OCI-LY7 (cell line): ENCODE data around the gene CSF1R. TPM values are rescaled to one million over a fixed set of nuclear protein-coding genes. Genes with fewer than 3 reads are reported as not detected.

Experiments used
- BruUV-seq: library from RNA; stranded (reverse); fragments of 400-500 nt; replicated peaks from 2 replicates; lab custom pipeline; 2021; lab: Mats Ljungman, UMichigan
- CTCF ChIA-PET: fragments of 300-600 bp; sonication (Branson Sonifier 250); formaldehyde crosslinking; loops from one replicate; lab custom pipeline; 2022; ENCODE audit warnings: antibody characterized with exemption; ENCODE audit not compliant: unreplicated experiment; lab: Charles Lee
- POLR2A ChIA-PET: fragments of 300-600 bp; sonication (Branson Sonifier 250); formaldehyde crosslinking; loops from one replicate; lab custom pipeline; 2022; ENCODE audit warnings: antibody characterized with exemption; lab: Charles Lee
- DNase-seq: peaks from one replicate; pipeline ENCODE4 v3.0.0-alpha.2; 2015; ENCODE audit warnings: low spot score
- H2AFZ ChIP-seq: fragments of 200-600 bp; sonication (generic), shearing (Covaris generic); 2 replicates; pipeline ENCODE4 v1.6.1; 2014; ENCODE audit warnings: mild to moderate bottlenecking, antibody characterized with exemption, low read length, moderate library complexity
- H3K27ac ChIP-seq: fragments of 200-600 bp; sonication (generic); 2 replicates; pipeline ENCODE4 v1.5.1; 2014; ENCODE audit warnings: mixed run types, low read depth, mild to moderate bottlenecking, moderate library complexity, low read length, inconsistent platforms; ENCODE audit not compliant: poor library complexity, severe bottlenecking
- H3K36me3 ChIP-seq: fragments of 200-600 bp; sonication (generic); 2 replicates; pipeline ENCODE4 v1.6.1; 2014; ENCODE audit warnings: mild to moderate bottlenecking, antibody characterized with exemption, low read length, moderate library complexity, mixed read lengths; ENCODE audit not compliant: insufficient read depth
- H3K4me1 ChIP-seq: fragments of 200-600 bp; sonication (generic); 2 replicates; pipeline ENCODE4 v1.5.1; 2014; ENCODE audit warnings: mild to moderate bottlenecking, low read length; ENCODE audit not compliant: insufficient read depth, poor library complexity, severe bottlenecking
- H3K4me2 ChIP-seq: fragments of 200-600 bp; sonication (generic); 2 replicates; pipeline ENCODE4 v1.6.1; 2014; ENCODE audit warnings: mild to moderate bottlenecking, low read length
- H3K4me3 ChIP-seq: fragments of 200-600 bp; sonication (generic); 2 replicates; pipeline ENCODE4 v1.5.1; 2014; ENCODE audit warnings: mild to moderate bottlenecking, low read depth, low read length; ENCODE audit not compliant: poor library complexity, severe bottlenecking
- H3K79me2 ChIP-seq: fragments of 200-600 bp; sonication (generic); 2 replicates; pipeline ENCODE4 v1.6.1; 2016; ENCODE audit warnings: low read depth, mild to moderate bottlenecking, low read length, moderate library complexity, mixed read lengths; ENCODE audit not compliant: insufficient read depth
- H3K9me2 ChIP-seq: fragments of 200-600 bp; sonication (generic); 2 replicates; pipeline ENCODE4 v1.6.1; 2016; ENCODE audit warnings: mild to moderate bottlenecking, low read length, mixed read lengths; ENCODE audit not compliant: insufficient read depth
- H3K9me3 ChIP-seq: fragments of 200-600 bp; sonication (generic); 2 replicates; pipeline ENCODE4 v1.6.1; 2014; ENCODE audit warnings: mild to moderate bottlenecking, mixed run types, low read length, mixed read lengths
- H4K20me1 ChIP-seq: fragments of 200-600 bp; sonication (generic); 2 replicates; pipeline ENCODE4 v1.6.1; 2014; ENCODE audit warnings: mild to moderate bottlenecking, antibody characterized with exemption, low read length, moderate library complexity, mixed read lengths; ENCODE audit not compliant: insufficient read depth
- EZH2phosphoT487 ChIP-seq: fragments of 200-600 bp; sonication (generic); IDR thresholded peaks from 2 replicates; pipeline ENCODE4 v1.6.1; 2018; ENCODE audit warnings: low read depth, borderline replicate concordance, mild to moderate bottlenecking, mixed run types, antibody characterized with exemption, low read length, moderate library complexity, mixed read lengths
- intact Hi-C: fragments of 100-400 bp; cut with micrococcal nuclease; formaldehyde crosslinking; loops from one replicate; pipeline ENCODE4 v1.10.0; 2022; ENCODE audit not compliant: unreplicated experiment
- total RNA-seq, 2 experiments: library from RNA; depleted of rRNA in 1 of 2; stranded (reverse); fragments of >200 nt in 1 of 2; shearing (Covaris generic) in 1 of 2; gene quantifications; 2 replicates each; pipeline ENCODE4 v1.2.3, GENCODE V29; 2014 to 2022
- TF ChIP-seq, protein P1 (sequence below): fragments of 200-600 bp; sonication (generic); conservative IDR thresholded peaks from 2 replicates; pipeline ENCODE4 v1.5.1; 2014; ENCODE audit warnings: mild to moderate bottlenecking, antibody characterized with exemption, low read length, moderate library complexity, mixed read lengths

CSF1R gene
- total RNA-seq, 2 experiments from 2014 or later = not detected

DNA sequence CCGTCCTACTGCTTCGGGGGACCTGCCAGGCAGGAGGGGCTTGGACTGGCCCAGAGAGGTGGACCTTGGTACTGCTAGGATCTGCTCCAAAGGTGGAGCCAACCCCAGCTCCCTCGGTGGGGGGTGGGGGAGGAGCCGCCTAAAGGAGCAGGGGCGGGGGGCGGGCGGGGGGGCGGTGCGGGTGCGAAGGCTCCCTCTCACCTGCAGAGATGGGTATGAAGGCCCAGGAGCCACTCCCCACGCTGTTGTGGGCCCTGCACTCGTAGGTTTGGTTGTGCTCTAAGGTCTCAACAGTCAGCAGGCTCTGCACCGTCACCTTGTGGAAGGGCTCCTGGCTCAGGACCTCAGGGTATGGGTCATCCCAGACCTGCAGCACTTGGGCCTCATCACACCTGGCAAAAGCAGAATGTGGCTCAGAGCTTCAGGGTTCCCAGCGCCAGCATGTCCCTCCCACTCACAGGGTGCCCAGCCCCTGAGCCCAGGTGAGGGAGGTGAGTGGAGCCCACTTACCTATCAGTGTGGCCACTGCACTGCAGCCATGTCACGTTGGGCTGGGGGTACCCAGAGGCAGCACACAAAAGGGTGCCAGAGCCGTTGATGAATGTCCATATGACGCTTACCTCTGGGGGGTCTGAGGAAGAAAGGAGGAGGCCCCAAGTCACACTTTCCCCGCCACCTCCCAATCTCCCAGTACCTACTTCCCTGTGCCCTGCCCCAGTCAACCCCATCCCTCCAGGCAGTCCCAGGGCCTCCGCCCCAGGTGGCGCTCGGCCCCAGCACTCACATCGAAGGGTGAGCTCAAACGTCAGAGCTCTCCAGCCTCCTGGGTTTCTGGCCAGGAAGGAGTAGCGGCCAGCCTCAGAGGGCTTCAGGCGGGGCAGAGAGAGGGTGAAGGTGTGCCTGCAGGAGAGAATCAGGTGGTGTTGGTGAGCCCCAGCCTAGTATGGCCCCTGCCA is 16.4 kb downstream of the CSF1R start:
- H3K36me3 ChIP-seq = no peaks in the 10 kb centered on the region
- no peaks in the 10 kb centered on the region for H3K9me3 ChIP-seq
- DNase-seq = no peak
- H3K4me1 ChIP-seq = no peaks in the 10 kb centered on the region
- no peaks in the 10 kb centered on the region for H3K79me2 ChIP-seq
- H3K4me2 ChIP-seq = no peak overlapping the region
- no peak overlapping the region for H3K4me3 ChIP-seq
- no TSS peak for BruUV-seq
- TF ChIP-seq, protein P1, sequence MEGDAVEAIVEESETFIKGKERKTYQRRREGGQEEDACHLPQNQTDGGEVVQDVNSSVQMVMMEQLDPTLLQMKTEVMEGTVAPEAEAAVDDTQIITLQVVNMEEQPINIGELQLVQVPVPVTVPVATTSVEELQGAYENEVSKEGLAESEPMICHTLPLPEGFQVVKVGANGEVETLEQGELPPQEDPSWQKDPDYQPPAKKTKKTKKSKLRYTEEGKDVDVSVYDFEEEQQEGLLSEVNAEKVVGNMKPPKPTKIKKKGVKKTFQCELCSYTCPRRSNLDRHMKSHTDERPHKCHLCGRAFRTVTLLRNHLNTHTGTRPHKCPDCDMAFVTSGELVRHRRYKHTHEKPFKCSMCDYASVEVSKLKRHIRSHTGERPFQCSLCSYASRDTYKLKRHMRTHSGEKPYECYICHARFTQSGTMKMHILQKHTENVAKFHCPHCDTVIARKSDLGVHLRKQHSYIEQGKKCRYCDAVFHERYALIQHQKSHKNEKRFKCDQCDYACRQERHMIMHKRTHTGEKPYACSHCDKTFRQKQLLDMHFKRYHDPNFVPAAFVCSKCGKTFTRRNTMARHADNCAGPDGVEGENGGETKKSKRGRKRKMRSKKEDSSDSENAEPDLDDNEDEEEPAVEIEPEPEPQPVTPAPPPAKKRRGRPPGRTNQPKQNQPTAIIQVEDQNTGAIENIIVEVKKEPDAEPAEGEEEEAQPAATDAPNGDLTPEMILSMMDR = no peak
- TF ChIP-seq EZH2phosphoT487 = no peak
- no peaks in the 10 kb centered on the region for H4K20me1 ChIP-seq
- CTCF ChIA-PET = no interaction called here
- no peak overlapping the region for H3K27ac ChIP-seq
- POLR2A ChIA-PET = no interaction called here
- H3K9me2 ChIP-seq = no peaks in the 10 kb centered on the region
- no peak overlapping the region for H2AFZ ChIP-seq
- intact Hi-C loops = no loop called here

DNA sequence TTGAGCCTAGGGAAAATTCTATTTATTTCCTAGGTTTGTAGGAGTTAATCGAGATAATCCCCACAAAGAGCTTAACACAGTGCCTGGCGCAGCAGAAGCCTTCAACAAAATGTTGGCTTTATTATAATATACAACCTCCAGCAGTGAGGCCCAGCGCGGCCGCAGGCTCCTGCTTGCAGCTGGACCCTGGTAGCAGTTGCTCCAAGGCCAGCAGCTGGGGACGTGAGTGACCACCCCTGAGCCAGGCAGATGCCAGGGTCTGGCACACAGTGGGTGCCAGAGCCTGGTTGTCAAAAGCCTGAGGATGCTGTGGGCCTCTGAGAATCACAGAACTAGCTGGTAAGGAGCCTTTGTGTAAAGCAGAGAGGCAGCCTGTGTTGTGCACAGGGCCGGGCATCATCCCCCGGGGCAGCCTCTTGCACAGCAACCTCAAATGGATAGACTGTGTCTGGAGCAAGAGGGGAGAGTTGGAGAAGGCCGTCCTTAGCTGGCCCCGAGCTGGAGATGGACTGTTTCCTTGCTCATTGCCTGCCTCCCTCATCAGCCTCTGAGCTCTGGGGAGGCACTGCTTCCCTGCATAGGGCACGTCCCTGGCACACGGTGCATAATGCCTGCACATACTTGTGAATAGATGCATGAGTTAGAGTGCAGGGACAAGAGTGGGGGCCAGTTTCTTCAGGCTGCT is 17.3 kb downstream of the CSF1R start:
- H3K4me3 ChIP-seq = no peak overlapping the region
- TF ChIP-seq, protein P1 = no peak
- no peak for TF ChIP-seq EZH2phosphoT487
- no peak overlapping the region for H3K27ac ChIP-seq
- H3K36me3 ChIP-seq = no peaks in the 10 kb centered on the region
- no peaks in the 10 kb centered on the region for H3K9me3 ChIP-seq
- H3K79me2 ChIP-seq = no peaks in the 10 kb centered on the region
- H3K4me1 ChIP-seq = no peaks in the 10 kb centered on the region
- ChIA-PET POLR2A (no interaction called here), CTCF (no interaction called here)
- H2AFZ ChIP-seq = no peak overlapping the region
- intact Hi-C loops = no loop called here
- no peaks in the 10 kb centered on the region for H4K20me1 ChIP-seq
- no TSS peak for BruUV-seq
- no peaks in the 10 kb centered on the region for H3K9me2 ChIP-seq
- no peak for DNase-seq
- no peak overlapping the region for H3K4me2 ChIP-seq

DNA sequence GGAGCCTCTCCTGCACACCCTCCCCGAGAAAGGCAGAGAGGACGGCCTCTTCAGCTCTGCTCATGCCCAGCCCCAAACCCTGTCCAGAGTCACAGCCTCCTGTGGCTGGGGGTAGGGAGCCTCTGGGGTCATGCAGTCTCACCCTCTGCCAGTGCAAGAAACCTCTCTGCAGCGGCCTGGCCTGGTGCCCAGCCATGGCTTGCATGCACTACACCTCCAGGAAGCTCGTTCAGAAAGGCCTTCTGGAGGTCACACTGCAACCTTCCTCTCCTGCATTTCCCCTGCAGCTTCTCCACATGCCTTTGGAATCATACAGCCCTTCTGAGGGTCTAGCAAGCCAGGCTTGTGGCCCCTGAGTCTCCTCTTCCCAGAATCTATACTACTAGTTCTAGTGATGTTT is 17.9 kb downstream of the CSF1R start:
- BruUV-seq = no TSS peak
- H3K4me3 ChIP-seq = no peak overlapping the region
- H3K9me2 ChIP-seq = no peaks in the 10 kb centered on the region
- CTCF ChIA-PET = no interaction called here
- POLR2A ChIA-PET = no interaction called here
- no peak for DNase-seq
- H4K20me1 ChIP-seq = no peaks in the 10 kb centered on the region
- H3K4me2 ChIP-seq = no peak overlapping the region
- no peaks in the 10 kb centered on the region for H3K9me3 ChIP-seq
- no peaks in the 10 kb centered on the region for H3K4me1 ChIP-seq
- H3K79me2 ChIP-seq = no peaks in the 10 kb centered on the region
- no peaks in the 10 kb centered on the region for H3K36me3 ChIP-seq
- no peak overlapping the region for H2AFZ ChIP-seq
- intact Hi-C loops = no loop called here
- TF ChIP-seq, protein P1 = no peak
- no peak for TF ChIP-seq EZH2phosphoT487
- H3K27ac ChIP-seq = no peak overlapping the region
